K562 (cell line): ENCODE results near the gene NFYC. TPM values are rescaled to one million over a fixed set of nuclear protein-coding genes. Genes with fewer than 3 reads are reported as not detected.

Experiments
- ATAC-seq: fragments of 200-7000 bp; cut with Tn5 transposase; 3 replicates; pipeline ENCODE4 v1.9.1; 2020; ENCODE audit warnings: moderate library complexity
- BruUV-seq: library from RNA; stranded (reverse); fragments of 400-500 nt; replicated peaks from 2 replicates; lab custom pipeline; 2021; lab: Mats Ljungman, UMichigan
- CTCF ChIA-PET: fragments of 300-600 bp; formaldehyde crosslinking; extraction: SDS; loops from one replicate; lab custom pipeline; 2021; ENCODE audit warnings: low intra/inter-chr PET ratio; lab: Yijun Ruan, JAX
- POLR2A ChIA-PET: fragments of 300-600, 350-650 bp; sonication (Branson Sonifier 250); formaldehyde crosslinking; extraction: SDS; loops from one replicate; lab custom pipeline; 2021; ENCODE audit warnings: antibody characterized with exemption, inconsistent platforms; lab: Yijun Ruan, JAX
- DNase-seq, 4 experiments: peaks; one replicate each; pipeline versions ENCODE4 v3.0.0 to v3.0.0-alpha.2; 2011 to 2018; ENCODE audit warnings: low spot score in 3 of 4, mixed read lengths in 3 of 4; ENCODE audit errors: extremely low read depth in 1 of 4
- FAIRE-seq: peaks from 2 replicates; lab custom pipeline; 2011; peaks lifted over from hg19 to GRCh38; lab: Jason Lieb, UNC
- H2AFZ ChIP-seq: 2 replicates; pipeline ENCODE4 v1.6.0; 2011; ENCODE audit warnings: low read depth, low read length, control low read depth, inconsistent platforms
- H3K27ac ChIP-seq: fragments of 200-600 bp; 3 replicates; pipeline ENCODE4 v1.8.0; 2011; ENCODE audit warnings: low read depth, mild to moderate bottlenecking, control low read depth, inconsistent platforms, low read length, moderate library complexity, mixed read lengths; ENCODE audit errors: extremely low read depth
- H3K27me3 ChIP-seq, 2 experiments: fragments of 300-600 bp in 1 of 2; 2 replicates in 1 of 2; 3 replicates in 1 of 2; pipeline versions ENCODE4 v1.6.0 to v1.8.0; 2011; ENCODE audit warnings: inconsistent platforms in 2 of 2, low read length in 2 of 2, mild to moderate bottlenecking in 1 of 2, mixed read lengths in 1 of 2, moderate library complexity in 1 of 2; ENCODE audit not compliant: control insufficient read depth in 2 of 2, insufficient read depth in 2 of 2
- H3K36me3 ChIP-seq: fragments of 300-600 bp; 3 replicates; pipeline ENCODE4 v1.8.0; 2011; ENCODE audit warnings: mild to moderate bottlenecking, low read length, inconsistent platforms; ENCODE audit not compliant: control insufficient read depth, insufficient read depth
- H3K4me1 ChIP-seq, 2 experiments: fragments of 200-600 bp in 1 of 2; replicated peaks in 1 of 2; 2 replicates in 1 of 2; 3 replicates in 1 of 2; pipeline versions ENCODE4 v1.5.1 to v1.8.0; 2011; ENCODE audit warnings: inconsistent platforms in 2 of 2, low read length in 2 of 2, mild to moderate bottlenecking in 1 of 2, mixed read lengths in 1 of 2, moderate library complexity in 1 of 2; ENCODE audit not compliant: control insufficient read depth in 2 of 2, insufficient read depth in 2 of 2
- H3K4me2 ChIP-seq: 2 replicates; pipeline ENCODE4 v1.6.1; 2011; ENCODE audit warnings: low read length, control low read depth, inconsistent platforms, mixed read lengths; ENCODE audit not compliant: insufficient read depth
- H3K4me3 ChIP-seq: fragments of 200-600 bp; sonication (generic), shearing (Covaris generic); 2 replicates; pipeline ENCODE4 v1.5.1; 2016; ENCODE audit warnings: control low read depth, inconsistent platforms
- H3K79me2 ChIP-seq: fragments of 200-600 bp; 3 replicates; pipeline ENCODE4 v1.8.0; 2011; ENCODE audit warnings: low read length, inconsistent platforms; ENCODE audit not compliant: control insufficient read depth, insufficient read depth
- H3K9ac ChIP-seq, 2 experiments: 2 replicates each; pipeline versions ENCODE4 v1.6.0 to v1.6.1; 2011; ENCODE audit warnings: low read depth in 2 of 2, low read length in 2 of 2, control low read depth in 1 of 2, inconsistent platforms in 1 of 2, mild to moderate bottlenecking in 1 of 2, mixed read lengths in 1 of 2; ENCODE audit not compliant: insufficient read depth in 1 of 2
- H3K9me1 ChIP-seq: one replicate; pipeline ENCODE4 v1.6.0; 2011; ENCODE audit warnings: inconsistent platforms, mild to moderate bottlenecking, low read length, moderate library complexity; ENCODE audit not compliant: control insufficient read depth, insufficient read depth
- H3K9me3 ChIP-seq: replicated peaks from 2 replicates; pipeline ENCODE4 v1.5.1; 2011; ENCODE audit warnings: low read depth, low read length, inconsistent platforms; ENCODE audit not compliant: control insufficient read depth, insufficient read depth
- H4K20me1 ChIP-seq: replicated peaks from 2 replicates; pipeline ENCODE4 v1.6.1; 2011; ENCODE audit warnings: low read length, inconsistent platforms, mixed read lengths; ENCODE audit not compliant: control insufficient read depth, insufficient read depth
- BHLHE40 ChIP-seq: IDR thresholded peaks from 2 replicates; pipeline ENCODE4 v1.6.1; 2011; ENCODE audit warnings: low read length, improper control_type of control experiment
- CHD1 ChIP-seq: fragments of 200-600 bp; sonication (generic); IDR thresholded peaks from one replicate; pipeline ENCODE4 v1.6.1; 2012; ENCODE audit warnings: mild to moderate bottlenecking, moderate library complexity, low read length, inconsistent platforms
- CHD4 ChIP-seq: fragments of 200-600 bp; sonication (generic); IDR thresholded peaks from 3 replicates; pipeline ENCODE4 v1.6.1; 2012; ENCODE audit warnings: low read depth, mild to moderate bottlenecking, mixed read lengths, low read length, inconsistent platforms; ENCODE audit not compliant: insufficient read depth, insufficient replicate concordance, poor library complexity, severe bottlenecking
- EP400 ChIP-seq: fragments of 450-650 bp; IDR thresholded peaks from 2 replicates; pipeline ENCODE4 v1.6.1; 2017; ENCODE audit warnings: antibody characterized with exemption, mild to moderate bottlenecking, moderate library complexity
- FOSL1 ChIP-seq: fragments of 200-800 bp; sonication (Bioruptor generic); conservative IDR thresholded peaks from 2 replicates; pipeline ENCODE4 v1.6.1; 2016; ENCODE audit warnings: missing genetic modification characterization, missing compliant biosample characterization
- MED1 ChIP-seq: sonication (generic); formaldehyde crosslinking; IDR thresholded peaks from 2 replicates; pipeline ENCODE4 v1.8.1; 2023; ENCODE audit warnings: missing genetic modification reagents, borderline replicate concordance
- SMAD4 ChIP-seq: fragments of 250-450 bp; sonication (Bioruptor Pico); conservative IDR thresholded peaks from 2 replicates; pipeline ENCODE4 v1.8.0; 2021; ENCODE audit warnings: inconsistent platforms, mild to moderate bottlenecking, moderate library complexity
- SRF ChIP-seq, 2 experiments: fragments of 250-450, 450-650 bp in 1 of 2; sonication (Bioruptor Pico) in 1 of 2; sonication (generic) in 1 of 2; formaldehyde crosslinking; IDR thresholded peaks; 2 replicates each; pipeline versions ENCODE4 v1.5.0 to v1.5.1; 2020 to 2022; ENCODE audit warnings: mild to moderate bottlenecking in 1 of 2, missing genetic modification reagents in 1 of 2
- SRSF1 ChIP-seq: fragments of 200-400 bp; formaldehyde crosslinking; IDR thresholded peaks from 2 replicates; pipeline ENCODE4 v1.6.1; 2017; ENCODE audit warnings: mild to moderate bottlenecking, low read depth, low read length, moderate library complexity
- TEAD2 ChIP-seq: fragments of 450-650 bp; IDR thresholded peaks from 2 replicates; pipeline ENCODE4 v1.6.1; 2016; ENCODE audit warnings: missing genetic modification characterization, control low read depth, missing compliant biosample characterization
- TFAM ChIP-seq: fragments of 250-450 bp; sonication (Bioruptor Pico); conservative IDR thresholded peaks from 2 replicates; pipeline ENCODE4 v1.5.0; 2021; ENCODE audit warnings: mild to moderate bottlenecking, moderate library complexity
- ZBTB8A ChIP-seq: fragments of 450-650 bp; IDR thresholded peaks from 2 replicates; pipeline ENCODE4 v1.6.1; 2018; ENCODE audit warnings: mild to moderate bottlenecking, moderate library complexity; ENCODE audit not compliant: partially characterized antibody
- WGBS: fragments of 100-300 bp; shearing (Covaris generic); methylation state at CpG from one replicate; pipeline ENCODE4 v1.1.6; 2016; ENCODE audit warnings: low coverage, mixed read lengths; ENCODE audit not compliant: insufficient coverage; ENCODE audit errors: missing lambda C conversion rate; 5-methylcytosine and 5-hydroxymethylcytosine counted together
- in situ Hi-C: fragments of 300-500 bp; cut with MboI; formaldehyde crosslinking; loops from 4 replicates; pipeline ENCODE4 v1.15.0; 2018; ENCODE audit warnings: inconsistent platforms, mixed read lengths
- intact Hi-C: fragments of 100-400 bp; cut with micrococcal nuclease; formaldehyde crosslinking; loops from 2 replicates; pipeline ENCODE4 v1.14.2; 2022
- polyA plus RNA-seq, 8 experiments: library from polyadenylated mRNA; depleted of rRNA in 4 of 8; stranded (reverse) in 5 of 8; unstranded in 3 of 8; fragments of >200 nt; fragmentation: Nextera tagmentation in 2 of 8; fragmentation: Illumina TruSeq in 1 of 8; extraction: Ambion mirVana in 2 of 8; extraction: Trizol in 1 of 8; gene quantifications; 2 replicates each; pipeline versions ENCODE4 v1.2.1 to v1.2.3, GENCODE V29; 2011 to 2014; ENCODE audit warnings: inconsistent platforms in 1 of 8, missing spikeins in 1 of 8
- total RNA-seq, 7 experiments: library from RNA; depleted of rRNA in 6 of 7; stranded (reverse); fragments of >200 nt in 6 of 7; fragmentation: Illumina TruSeq in 2 of 7; extraction: Trizol in 2 of 7; gene quantifications; 2 replicates each; pipeline versions ENCODE4 v1.2.1 to v1.2.3, GENCODE V29; 2011 to 2021; ENCODE audit warnings: low replicate concordance in 1 of 7
- TF ChIP-seq, protein P1 (sequence below): fragments of 450-650 bp; IDR thresholded peaks from 2 replicates; pipeline ENCODE4 v1.6.1; 2016; ENCODE audit warnings: borderline replicate concordance

The NFYC gene
- total and polyA plus RNA-seq, 9 of the 15 experiments (the other 6 are each of a cell fraction or from before 2014, with no cell fraction given) = 4.8 to 59.8 (median 41.1) TPM

DNA sequence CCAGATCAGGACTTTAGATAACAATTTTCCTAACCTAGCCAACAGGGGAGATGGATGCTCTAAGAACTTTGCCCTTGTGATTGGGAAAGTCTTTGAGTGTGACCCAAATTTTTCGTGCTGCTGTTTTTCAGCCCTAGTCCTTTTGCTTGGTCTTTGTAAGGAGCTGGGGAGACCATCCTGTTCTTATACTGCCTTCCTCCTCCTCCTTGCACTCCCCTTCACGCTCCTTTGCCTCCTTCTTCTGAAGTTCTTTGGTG lies 97.8 kb downstream of the NFYC start:
- intact Hi-C loops = no loop called here
- DNase-seq (no peak), FAIRE-seq (peak; percentile 23)
- TF ChIP-seq FOSL1 (tag) (no peak), MED1 (no peak), EP400 (no peak), SRSF1 (no peak), SMAD4 (CRISPR knock-in tag) (no peak), ZBTB8A (no peak), TFAM (CRISPR knock-in tag) (no peak), BHLHE40 (no peak), CHD4 (no peak), SRF (CRISPR knock-in tag; IDR thresholded peaks at IDR 0.05) (no peak), CHD1 (no peak), TEAD2 (no peak)
- TF ChIP-seq, protein P1, sequence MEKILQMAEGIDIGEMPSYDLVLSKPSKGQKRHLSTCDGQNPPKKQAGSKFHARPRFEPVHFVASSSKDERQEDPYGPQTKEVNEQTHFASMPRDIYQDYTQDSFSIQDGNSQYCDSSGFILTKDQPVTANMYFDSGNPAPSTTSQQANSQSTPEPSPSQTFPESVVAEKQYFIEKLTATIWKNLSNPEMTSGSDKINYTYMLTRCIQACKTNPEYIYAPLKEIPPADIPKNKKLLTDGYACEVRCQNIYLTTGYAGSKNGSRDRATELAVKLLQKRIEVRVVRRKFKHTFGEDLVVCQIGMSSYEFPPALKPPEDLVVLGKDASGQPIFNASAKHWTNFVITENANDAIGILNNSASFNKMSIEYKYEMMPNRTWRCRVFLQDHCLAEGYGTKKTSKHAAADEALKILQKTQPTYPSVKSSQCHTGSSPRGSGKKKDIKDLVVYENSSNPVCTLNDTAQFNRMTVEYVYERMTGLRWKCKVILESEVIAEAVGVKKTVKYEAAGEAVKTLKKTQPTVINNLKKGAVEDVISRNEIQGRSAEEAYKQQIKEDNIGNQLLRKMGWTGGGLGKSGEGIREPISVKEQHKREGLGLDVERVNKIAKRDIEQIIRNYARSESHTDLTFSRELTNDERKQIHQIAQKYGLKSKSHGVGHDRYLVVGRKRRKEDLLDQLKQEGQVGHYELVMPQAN = no peak

More for the DNA sequence above, 97.8 kb downstream of the NFYC start:
- H4K20me1 ChIP-seq = peaks cover 11% of the 10 kb centered on the region
- no peak overlapping the region for H3K27ac ChIP-seq
- H3K4me2 ChIP-seq = no peak overlapping the region
- no peak overlapping the region for H3K9ac ChIP-seq
- peaks cover 6% of the 10 kb centered on the region; the same call in 2 of the 3 replicates for H3K79me2 ChIP-seq
- in situ Hi-C loops = no loop called here
- no peaks in the 10 kb centered on the region for H3K9me3 ChIP-seq
- no peak overlapping the region for H3K4me3 ChIP-seq
- no peaks in the 10 kb centered on the region for H3K27me3 ChIP-seq
- ATAC-seq = no peak
- ChIA-PET CTCF (no interaction called here), POLR2A (interaction anchor here (0.6 to 4.1 kb wide), 6 partner anchors 9 to 98 kb away, joined by 3 to 17 read pairs (median 4); partner anchors contain the start of gene NFYC)
- H3K9me1 ChIP-seq = no peaks in the 10 kb centered on the region
- 44% methylated on average over 2 of the region's 2 CpGs for WGBS
- H3K4me1 ChIP-seq = peaks cover 3 to 19% of the 10 kb centered on the region in 2 experiments; a peak in 3 of 5 replicates
- H2AFZ ChIP-seq = no peak overlapping the region
- no TSS peak for BruUV-seq
- H3K36me3 ChIP-seq = no peaks in the 10 kb centered on the region
